ENCODE measurements around the gene NKD1.

Gene NKD1

GRCh38 chr16:50528820-50529219, 19.4 kb upstream of the NKD1 start:
- 12% methylated on average over 1 of the region's 1 CpG for WGBS
- Histone ChIP-seq H4K91ac (ENCODE audit: low read length) (no peak overlapping the region), H3K23ac (ENCODE audit: low read length in 2 of 2) (no peak overlapping the region), H2BK15ac (ENCODE audit: low read depth, poor library complexity, severe bottlenecking) (no peak overlapping the region), H3K4ac (ENCODE audit: low read depth in 1 of 2, low read length in 2 of 2) (no peak overlapping the region), H2BK5ac (ENCODE audit: low read depth, low read length, poor library complexity, severe bottlenecking) (no peak overlapping the region), H2BK120ac (ENCODE audit: low read depth, low read length) (no peak overlapping the region), H3K9ac (ENCODE audit: low read length) (no peak overlapping the region), H4K8ac (ENCODE audit: low read length) (no peak overlapping the region), H2AK5ac (ENCODE audit: low read length, severe bottlenecking) (no peak overlapping the region), H3K4me3 (ENCODE audit: insufficient read depth in 1 of 2, low read depth in 1 of 2, low read length in 2 of 2) (no peak overlapping the region), H3K14ac (ENCODE audit: low read length in 2 of 2) (no peak overlapping the region), H3K9me3 (ENCODE audit: control insufficient read depth, low read length) (peaks cover 15% of the 10 kb centered on the region), H3K79me1 (replicated peaks; ENCODE audit: low read length, poor library complexity, severe bottlenecking) (no peaks in the 10 kb centered on the region), H3K36me3 (ENCODE audit: control insufficient read depth in 1 of 2, insufficient read depth in 2 of 2, low read depth in 1 of 2, low read length in 2 of 2) (no peaks in the 10 kb centered on the region), H3K27ac (ENCODE audit: low read length, poor library complexity, severe bottlenecking) (no peak overlapping the region), H3K4me1 (ENCODE audit: control insufficient read depth, insufficient read depth, low read depth, low read length) (no peaks in the 10 kb centered on the region), H3K4me2 (ENCODE audit: low read length, poor library complexity, severe bottlenecking) (no peak overlapping the region), H2BK12ac (ENCODE audit: low read length in 2 of 2) (no peak overlapping the region), H3K18ac (ENCODE audit: low read depth in 1 of 2, low read length in 2 of 2) (no peak overlapping the region), H3K27me3 (ENCODE audit: control insufficient read depth in 1 of 2, insufficient read depth in 1 of 2, low read length in 2 of 2) (peaks cover 0 to 7% of the 10 kb centered on the region in 2 experiments), H2AFZ (ENCODE audit: low read depth, low read length) (no peak overlapping the region)
- no peak for DNase-seq

- no peak overlapping the region for H2AFZ ChIP-seq (ENCODE audit: low read depth, low read length)
- no peak overlapping the region for H2AK5ac ChIP-seq (ENCODE audit: low read length, severe bottlenecking)
- DNase-seq, result no peak
- H3K27ac ChIP-seq (ENCODE audit: low read length, poor library complexity, severe bottlenecking), result no peak overlapping the region
- H3K23ac ChIP-seq (ENCODE audit: low read length in 2 of 2), result no peak overlapping the region
- no peaks in the 10 kb centered on the region for H3K36me3 ChIP-seq (ENCODE audit: control insufficient read depth in 1 of 2, insufficient read depth in 2 of 2, low read depth in 1 of 2, low read length in 2 of 2)
- no peak overlapping the region for H2BK15ac ChIP-seq (ENCODE audit: low read depth, poor library complexity, severe bottlenecking)
- no peak overlapping the region for H3K4me3 ChIP-seq (ENCODE audit: insufficient read depth in 1 of 2, low read depth in 1 of 2, low read length in 2 of 2)
- no peak overlapping the region for H2BK12ac ChIP-seq (ENCODE audit: low read length in 2 of 2)
- no peak overlapping the region for H3K4ac ChIP-seq (ENCODE audit: low read depth in 1 of 2, low read length in 2 of 2)
- H3K9ac ChIP-seq (ENCODE audit: low read length), result no peak overlapping the region
- no peak overlapping the region for H3K18ac ChIP-seq (ENCODE audit: low read depth in 1 of 2, low read length in 2 of 2)
- H3K4me1 ChIP-seq (ENCODE audit: control insufficient read depth, insufficient read depth, low read depth, low read length), result no peaks in the 10 kb centered on the region
- no peak overlapping the region for H3K4me2 ChIP-seq (ENCODE audit: low read length, poor library complexity, severe bottlenecking)
- peaks cover 0 to 7% of the 10 kb centered on the region in 2 experiments for H3K27me3 ChIP-seq (ENCODE audit: control insufficient read depth in 1 of 2, insufficient read depth in 1 of 2, low read length in 2 of 2)
- peaks cover 15% of the 10 kb centered on the region for H3K9me3 ChIP-seq (ENCODE audit: control insufficient read depth, low read length)
- H3K79me1 ChIP-seq (replicated peaks; ENCODE audit: low read length, poor library complexity, severe bottlenecking), result no peaks in the 10 kb centered on the region
- H4K8ac ChIP-seq (ENCODE audit: low read length), result no peak overlapping the region
- H3K14ac ChIP-seq (ENCODE audit: low read length in 2 of 2), result no peak overlapping the region
- no peak overlapping the region for H4K91ac ChIP-seq (ENCODE audit: low read length)
- no peak overlapping the region for H2BK120ac ChIP-seq (ENCODE audit: low read depth, low read length)
- no peak overlapping the region for H2BK5ac ChIP-seq (ENCODE audit: low read depth, low read length, poor library complexity, severe bottlenecking)
Observed at GRCh38 chr16:50529334-50529733, 18.9 kb upstream of the NKD1 start.

GRCh38 chr16:50530277-50531236, 17.6 kb upstream of the NKD1 start:
- no peaks in the 10 kb centered on the region for H3K4me1 ChIP-seq (ENCODE audit: control insufficient read depth, insufficient read depth, low read depth, low read length)
- DNase-seq, result no peak
- no peak overlapping the region for H4K8ac ChIP-seq (ENCODE audit: low read length)
- no peaks in the 10 kb centered on the region for H3K36me3 ChIP-seq (ENCODE audit: control insufficient read depth in 1 of 2, insufficient read depth in 2 of 2, low read depth in 1 of 2, low read length in 2 of 2)
- H2BK12ac ChIP-seq (ENCODE audit: low read length in 2 of 2), result no peak overlapping the region
- no peak overlapping the region for H2AK5ac ChIP-seq (ENCODE audit: low read length, severe bottlenecking)
- no peak overlapping the region for H2AFZ ChIP-seq (ENCODE audit: low read depth, low read length)
- peaks cover 0 to 1% of the 10 kb centered on the region in 2 experiments for H3K27me3 ChIP-seq (ENCODE audit: control insufficient read depth in 1 of 2, insufficient read depth in 1 of 2, low read length in 2 of 2)
- H3K23ac ChIP-seq (ENCODE audit: low read length in 2 of 2), result no peak overlapping the region
- H3K79me1 ChIP-seq (replicated peaks; ENCODE audit: low read length, poor library complexity, severe bottlenecking), result no peaks in the 10 kb centered on the region
- no peak overlapping the region for H3K14ac ChIP-seq (ENCODE audit: low read length in 2 of 2)
- peaks cover 15% of the 10 kb centered on the region for H3K9me3 ChIP-seq (ENCODE audit: control insufficient read depth, low read length)
- H3K4me2 ChIP-seq (ENCODE audit: low read length, poor library complexity, severe bottlenecking), result no peak overlapping the region
- H4K91ac ChIP-seq (ENCODE audit: low read length), result no peak overlapping the region
- WGBS, result 83% methylated on average over 13 of the region's 13 CpGs
- H2BK120ac ChIP-seq (ENCODE audit: low read depth, low read length), result no peak overlapping the region
- no peak overlapping the region for H2BK5ac ChIP-seq (ENCODE audit: low read depth, low read length, poor library complexity, severe bottlenecking)
- no peak overlapping the region for H3K9ac ChIP-seq (ENCODE audit: low read length)
- H2BK15ac ChIP-seq (ENCODE audit: low read depth, poor library complexity, severe bottlenecking), result no peak overlapping the region
- H3K27ac ChIP-seq (ENCODE audit: low read length, poor library complexity, severe bottlenecking), result no peak overlapping the region
- no peak overlapping the region for H3K18ac ChIP-seq (ENCODE audit: low read depth in 1 of 2, low read length in 2 of 2)
- no peak overlapping the region for H3K4me3 ChIP-seq (ENCODE audit: insufficient read depth in 1 of 2, low read depth in 1 of 2, low read length in 2 of 2)
- H3K4ac ChIP-seq (ENCODE audit: low read depth in 1 of 2, low read length in 2 of 2), result no peak overlapping the region

GRCh38 chr16:50531359-50531758, 16.8 kb upstream of the NKD1 start:
- Histone ChIP-seq H4K8ac (ENCODE audit: low read length) (no peak overlapping the region), H2BK15ac (ENCODE audit: low read depth, poor library complexity, severe bottlenecking) (no peak overlapping the region), H3K27me3 (ENCODE audit: control insufficient read depth in 1 of 2, insufficient read depth in 1 of 2, low read length in 2 of 2) (no peaks in the 10 kb centered on the region), H3K4me3 (ENCODE audit: insufficient read depth in 1 of 2, low read depth in 1 of 2, low read length in 2 of 2) (no peak overlapping the region), H3K27ac (ENCODE audit: low read length, poor library complexity, severe bottlenecking) (no peak overlapping the region), H3K4ac (ENCODE audit: low read depth in 1 of 2, low read length in 2 of 2) (no peak overlapping the region), H3K9me3 (ENCODE audit: control insufficient read depth, low read length) (peaks cover 15% of the 10 kb centered on the region), H3K4me2 (ENCODE audit: low read length, poor library complexity, severe bottlenecking) (no peak overlapping the region), H3K36me3 (ENCODE audit: control insufficient read depth in 1 of 2, insufficient read depth in 2 of 2, low read depth in 1 of 2, low read length in 2 of 2) (no peaks in the 10 kb centered on the region), H3K14ac (ENCODE audit: low read length in 2 of 2) (no peak overlapping the region), H2BK12ac (ENCODE audit: low read length in 2 of 2) (no peak overlapping the region), H3K4me1 (ENCODE audit: control insufficient read depth, insufficient read depth, low read depth, low read length) (no peaks in the 10 kb centered on the region), H2AFZ (ENCODE audit: low read depth, low read length) (no peak overlapping the region), H2BK120ac (ENCODE audit: low read depth, low read length) (no peak overlapping the region), H3K79me1 (replicated peaks; ENCODE audit: low read length, poor library complexity, severe bottlenecking) (no peaks in the 10 kb centered on the region), H2BK5ac (ENCODE audit: low read depth, low read length, poor library complexity, severe bottlenecking) (no peak overlapping the region), H3K18ac (ENCODE audit: low read depth in 1 of 2, low read length in 2 of 2) (no peak overlapping the region), H3K23ac (ENCODE audit: low read length in 2 of 2) (no peak overlapping the region), H3K9ac (ENCODE audit: low read length) (no peak overlapping the region), H4K91ac (ENCODE audit: low read length) (no peak overlapping the region), H2AK5ac (ENCODE audit: low read length, severe bottlenecking) (no peak overlapping the region)
- DNase-seq, result no peak
- 78% methylated on average over 2 of the region's 2 CpGs for WGBS

Measured in mesenchymal stem cell (in vitro differentiated cells and primary cell).